ENCODE measurements around the gene TTLL11.

TTLL11 gene

DNA sequence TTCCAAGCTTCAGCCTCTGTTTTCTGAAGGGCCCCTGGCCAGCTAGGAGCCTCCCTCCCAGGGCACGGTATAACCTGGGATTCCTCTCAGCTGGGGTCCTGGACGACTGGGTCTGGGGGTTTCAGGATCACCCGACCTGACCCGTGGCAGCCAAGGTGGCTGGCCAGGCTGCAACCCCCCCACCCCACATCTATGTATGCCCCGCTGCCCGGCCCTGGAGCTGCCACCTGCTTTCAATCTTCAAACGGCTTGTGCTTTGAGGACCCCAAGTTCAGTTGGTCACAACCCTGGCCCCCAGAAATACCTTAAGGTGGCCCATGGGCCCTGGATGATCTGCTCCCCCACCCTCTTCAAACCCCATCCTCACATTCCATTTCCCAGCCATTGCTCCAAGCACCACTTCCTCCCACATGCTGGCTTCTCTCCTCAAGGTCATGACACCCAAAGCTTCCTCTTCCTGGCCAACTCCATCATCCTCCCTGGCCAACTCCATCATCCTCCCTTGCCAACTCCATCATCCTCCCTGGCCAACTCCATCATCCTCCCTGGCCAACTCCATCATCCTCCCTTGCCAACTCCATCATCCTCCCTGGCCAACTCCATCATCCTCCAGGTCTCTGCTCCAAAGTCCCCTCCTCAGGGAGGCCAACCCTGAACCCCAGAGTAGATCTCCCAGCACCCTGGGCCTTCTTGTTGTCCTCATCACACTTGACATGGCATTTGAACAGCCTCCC, 17.2 kb upstream of the TTLL11 start:
- no peak for DNase-seq (ENCODE audit: low spot score)
- POLR2A ChIA-PET (ENCODE audit: low non-redundant PET) = no interaction called here
- CTCF ChIA-PET = interaction anchor here (0.6 to 2.0 kb wide), 4 partner anchors 11 to 285 kb away, joined by 3 to 14 read pairs (median 4); no protein-coding TSS in a partner anchor
- TF ChIP-seq, protein P1, sequence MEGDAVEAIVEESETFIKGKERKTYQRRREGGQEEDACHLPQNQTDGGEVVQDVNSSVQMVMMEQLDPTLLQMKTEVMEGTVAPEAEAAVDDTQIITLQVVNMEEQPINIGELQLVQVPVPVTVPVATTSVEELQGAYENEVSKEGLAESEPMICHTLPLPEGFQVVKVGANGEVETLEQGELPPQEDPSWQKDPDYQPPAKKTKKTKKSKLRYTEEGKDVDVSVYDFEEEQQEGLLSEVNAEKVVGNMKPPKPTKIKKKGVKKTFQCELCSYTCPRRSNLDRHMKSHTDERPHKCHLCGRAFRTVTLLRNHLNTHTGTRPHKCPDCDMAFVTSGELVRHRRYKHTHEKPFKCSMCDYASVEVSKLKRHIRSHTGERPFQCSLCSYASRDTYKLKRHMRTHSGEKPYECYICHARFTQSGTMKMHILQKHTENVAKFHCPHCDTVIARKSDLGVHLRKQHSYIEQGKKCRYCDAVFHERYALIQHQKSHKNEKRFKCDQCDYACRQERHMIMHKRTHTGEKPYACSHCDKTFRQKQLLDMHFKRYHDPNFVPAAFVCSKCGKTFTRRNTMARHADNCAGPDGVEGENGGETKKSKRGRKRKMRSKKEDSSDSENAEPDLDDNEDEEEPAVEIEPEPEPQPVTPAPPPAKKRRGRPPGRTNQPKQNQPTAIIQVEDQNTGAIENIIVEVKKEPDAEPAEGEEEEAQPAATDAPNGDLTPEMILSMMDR (conservative IDR thresholded peaks at IDR 0.05; ENCODE audit: low read depth) = no peak
- no peak overlapping the region for H3K27ac ChIP-seq

DNA sequence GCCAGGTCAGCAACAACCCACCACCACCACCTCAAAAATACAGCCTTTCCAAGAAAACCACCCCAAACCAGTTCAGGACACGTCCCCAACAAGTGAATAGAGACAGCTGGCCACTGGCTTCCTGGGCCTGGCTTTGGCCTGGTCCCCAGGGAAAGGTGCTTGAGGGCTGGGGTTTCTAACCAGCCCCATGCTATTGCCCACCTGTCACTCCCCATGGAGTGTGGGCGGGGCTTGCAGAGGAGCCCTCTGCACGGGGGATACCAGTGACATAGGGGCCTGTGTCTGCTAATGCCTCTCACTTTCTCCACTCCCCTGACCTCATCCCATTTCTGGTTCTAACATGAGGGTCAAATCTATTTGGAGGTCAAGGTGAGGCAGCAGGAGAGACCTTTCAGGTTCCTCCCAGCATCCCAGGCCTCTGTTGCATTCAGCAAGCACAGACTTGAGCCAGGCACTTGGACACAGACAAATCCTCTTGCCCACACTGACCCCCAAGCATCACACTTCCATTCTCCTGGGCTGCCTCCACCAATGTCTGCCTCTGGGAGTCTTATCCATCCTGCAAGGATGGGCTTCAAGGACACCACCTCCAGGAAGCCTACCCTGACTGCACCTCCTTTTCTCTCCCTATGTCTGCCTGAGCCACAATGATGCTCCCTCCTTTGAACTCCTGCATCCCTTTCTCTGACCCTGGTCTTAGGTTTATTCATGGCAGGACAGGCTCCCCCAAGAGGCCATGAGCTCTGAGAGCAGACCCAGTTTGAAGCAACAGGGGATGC, 16.1 kb upstream of the TTLL11 start:
- CTCF ChIA-PET = interaction anchor here (0.6 to 2.0 kb wide), 3 partner anchors 10 to 642 kb away, joined by 3 to 14 read pairs (median 3); no protein-coding TSS in a partner anchor
- TF ChIP-seq, protein P1 (conservative IDR thresholded peaks at IDR 0.05; ENCODE audit: low read depth) = no peak
- no peak overlapping the region for H3K27ac ChIP-seq
- no peak for DNase-seq (ENCODE audit: low spot score)
- POLR2A ChIA-PET (ENCODE audit: low non-redundant PET) = no interaction called here

DNA sequence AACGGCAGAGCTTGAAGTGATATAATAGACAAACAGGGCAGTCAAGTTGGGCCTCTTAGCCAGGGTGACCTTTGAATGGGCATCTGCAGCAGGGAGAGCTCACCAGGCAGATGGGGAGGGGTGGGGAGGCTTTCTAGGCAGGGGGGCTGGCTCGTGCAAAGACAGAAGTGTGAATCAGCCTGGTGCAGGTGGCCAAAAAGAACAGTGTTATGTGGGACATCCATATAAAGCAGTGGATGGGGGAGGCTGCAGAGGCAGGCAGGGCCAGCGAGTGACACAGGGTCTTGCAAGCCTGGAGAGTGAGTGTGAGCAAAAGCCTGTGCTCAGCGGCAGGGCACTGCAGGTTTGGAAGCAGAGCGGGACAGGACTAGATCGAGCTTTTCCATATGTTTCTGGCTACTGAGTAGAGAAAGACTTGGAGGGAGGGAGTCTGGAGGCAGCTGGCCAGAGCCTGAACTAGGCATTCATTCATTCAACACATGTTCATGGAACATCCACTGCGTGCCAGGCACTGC, 14.2 kb upstream of the TTLL11 start:
- ChIA-PET POLR2A (ENCODE audit: low non-redundant PET) (no interaction called here), CTCF (interaction anchor here (0.7 to 2.1 kb wide), 2 partner anchors 8 to 19 kb away, joined by 3 to 11 read pairs; no protein-coding TSS in a partner anchor)
- DNase-seq (ENCODE audit: low spot score) = no peak
- TF ChIP-seq, protein P1 (conservative IDR thresholded peaks at IDR 0.05; ENCODE audit: low read depth) = no peak
- no peak overlapping the region for H3K27ac ChIP-seq

DNA sequence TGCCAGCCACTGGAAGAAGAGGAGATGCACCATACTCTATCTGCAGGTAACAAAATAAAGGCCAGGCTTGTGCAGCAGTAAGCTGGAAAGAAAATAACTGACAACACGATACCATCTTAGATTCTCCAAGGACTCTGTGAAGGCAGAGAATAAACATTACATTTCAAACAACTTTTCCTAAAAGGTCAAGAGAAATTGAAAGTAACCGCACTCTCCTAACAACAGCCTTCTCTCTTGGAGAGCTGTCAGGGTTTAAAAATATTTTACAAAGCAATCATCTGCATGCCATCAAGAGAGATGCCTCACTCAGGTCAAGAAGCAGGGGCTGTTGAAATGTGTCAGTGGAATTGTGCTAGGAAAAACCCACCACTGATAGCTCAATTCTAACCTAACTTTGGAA, 13.5 kb upstream of the TTLL11 start:
- no peak for DNase-seq (ENCODE audit: low spot score)
- ChIA-PET POLR2A (ENCODE audit: low non-redundant PET) (no interaction called here), CTCF (interaction anchor here (0.8 to 2.1 kb wide), 2 partner anchors 7 to 53 kb away, joined by 4 to 11 read pairs; partner anchors contain the start of gene NDUFA8)
- no peak overlapping the region for H3K27ac ChIP-seq
- TF ChIP-seq, protein P1 (conservative IDR thresholded peaks at IDR 0.05; ENCODE audit: low read depth) = no peak

DNA sequence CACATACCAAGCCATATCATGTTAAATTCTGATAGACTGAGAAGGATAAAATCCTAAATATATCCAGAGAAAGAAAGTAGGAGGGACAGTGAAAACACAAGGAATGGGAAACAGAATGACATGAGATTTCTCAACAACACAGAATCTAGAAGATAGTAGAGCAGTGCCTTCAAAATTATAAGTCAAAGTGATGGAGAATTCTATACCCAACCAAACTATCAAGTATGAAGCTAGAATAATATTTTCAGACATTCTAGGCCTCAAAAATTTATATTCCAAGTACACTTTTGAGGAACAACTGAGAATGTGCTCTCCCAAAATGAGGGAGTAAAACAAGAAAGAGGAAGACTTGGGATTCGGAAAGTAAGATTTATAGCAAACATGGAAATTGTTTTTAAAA, 10.9 kb upstream of the TTLL11 start:
- H3K27ac ChIP-seq = no peak overlapping the region
- DNase-seq (ENCODE audit: low spot score) = no peak
- ChIA-PET CTCF (interaction anchor here (0.7 to 3.8 kb wide), 2 partner anchors 19 to 706 kb away, joined by 3 to 19 read pairs; no protein-coding TSS in a partner anchor), POLR2A (ENCODE audit: low non-redundant PET) (no interaction called here)
- TF ChIP-seq, protein P1 (conservative IDR thresholded peaks at IDR 0.05; ENCODE audit: low read depth) = no peak

DNA sequence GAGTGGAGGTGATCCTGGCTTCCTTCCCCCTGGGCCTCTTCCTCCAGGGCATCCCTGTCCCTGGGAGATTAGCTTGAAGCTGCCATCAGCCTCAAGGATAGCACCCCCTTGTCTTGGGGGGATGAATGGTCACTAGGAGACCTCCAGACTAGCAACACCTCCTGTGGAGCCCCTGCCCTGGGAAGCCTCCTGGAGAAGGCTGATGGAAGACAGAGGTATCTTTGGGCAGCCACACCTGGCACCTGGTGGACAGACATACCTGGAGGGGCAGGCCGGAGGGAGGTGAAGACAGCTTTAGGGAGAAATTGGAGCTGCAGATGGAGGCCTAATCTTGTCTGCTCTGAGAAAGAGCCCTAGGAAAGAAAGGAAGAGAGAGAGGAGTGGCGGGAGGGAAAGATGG, 9.0 kb upstream of the TTLL11 start:
- POLR2A ChIA-PET (ENCODE audit: low non-redundant PET) = no interaction called here
- no peak for DNase-seq (ENCODE audit: low spot score)
- CTCF ChIA-PET = interaction anchor here (3.8 kb wide), 1 partner anchor 21 kb away, joined by 19 read pairs; no protein-coding TSS in a partner anchor
- no peak overlapping the region for H3K27ac ChIP-seq
- TF ChIP-seq, protein P1 (conservative IDR thresholded peaks at IDR 0.05; ENCODE audit: low read depth) = no peak

Measured in RWPE1 (cell line).